Loucy (cell line): ENCODE results near the gene SH3PXD2B.

Source experiments
- H2AFZ ChIP-seq: fragments of 200-600 bp; sonication (generic); 2 replicates; pipeline ENCODE4 v1.6.0; 2016; ENCODE audit warnings: antibody characterized with exemption, mild to moderate bottlenecking, low read length, moderate library complexity
- H3F3A ChIP-seq: fragments of 200-600 bp; 2 replicates; pipeline ENCODE4 v1.6.0; 2016; ENCODE audit warnings: antibody characterized with exemption, low read depth, mild to moderate bottlenecking
- H3K27me3 ChIP-seq: fragments of 200-600 bp; sonication (generic); 2 replicates; pipeline ENCODE4 v1.6.1; 2014; ENCODE audit warnings: low read length, mild to moderate bottlenecking; ENCODE audit not compliant: insufficient read depth, poor library complexity, severe bottlenecking
- H3K36me3 ChIP-seq: fragments of 200-600 bp; sonication (generic); 2 replicates; pipeline ENCODE4 v1.6.1; 2016; ENCODE audit warnings: low read length; ENCODE audit not compliant: insufficient read depth
- H3K4me1 ChIP-seq: fragments of 200-600 bp; sonication (generic); 2 replicates; pipeline ENCODE4 v1.5.1; 2014; ENCODE audit warnings: low read length, mild to moderate bottlenecking; ENCODE audit not compliant: insufficient read depth, poor library complexity, severe bottlenecking
- H3K4me2 ChIP-seq: fragments of 200-600 bp; sonication (generic); 2 replicates; pipeline ENCODE4 v1.6.0; 2014; ENCODE audit warnings: antibody characterized with exemption, low read length, low read depth, mild to moderate bottlenecking; ENCODE audit not compliant: poor library complexity, severe bottlenecking
- H3K4me3 ChIP-seq: fragments of 200-600 bp; sonication (generic); 2 replicates; pipeline ENCODE4 v1.5.1; 2014; ENCODE audit warnings: low read length, mild to moderate bottlenecking, mixed read lengths; ENCODE audit not compliant: poor library complexity, severe bottlenecking
- H3K79me2 ChIP-seq: fragments of 200-600 bp; sonication (generic); 2 replicates; pipeline ENCODE4 v1.6.1; 2014; ENCODE audit warnings: low read length; ENCODE audit not compliant: insufficient read depth
- H3K9ac ChIP-seq: fragments of 200-600 bp; sonication (generic); 2 replicates; pipeline ENCODE4 v1.6.0; 2014; ENCODE audit warnings: mild to moderate bottlenecking, low read depth, low read length, moderate library complexity; ENCODE audit not compliant: poor library complexity, severe bottlenecking
- H3K9me2 ChIP-seq: fragments of 200-600 bp; sonication (generic); replicated peaks from 2 replicates; pipeline ENCODE4 v1.6.1; 2016; ENCODE audit warnings: low read depth, low read length, mixed read lengths
- H3K9me3 ChIP-seq: fragments of 200-600 bp; sonication (generic); 2 replicates; pipeline ENCODE4 v1.6.1; 2014; ENCODE audit warnings: mild to moderate bottlenecking, antibody characterized with exemption, low read length, low read depth; ENCODE audit not compliant: insufficient read depth
- H4K20me1 ChIP-seq: fragments of 200-600 bp; sonication (generic); 2 replicates; pipeline ENCODE4 v1.6.0; 2014; ENCODE audit warnings: antibody characterized with exemption, low read length, mild to moderate bottlenecking; ENCODE audit not compliant: insufficient read depth, poor library complexity, severe bottlenecking
- EZH2phosphoT487 ChIP-seq: fragments of 200-600 bp; IDR thresholded peaks from 2 replicates; pipeline ENCODE4 v1.6.1; 2018; ENCODE audit warnings: antibody characterized with exemption, mild to moderate bottlenecking, moderate library complexity, borderline replicate concordance
- TF ChIP-seq, protein P1 (sequence below): fragments of 200-600 bp; sonication (generic); conservative IDR thresholded peaks from 2 replicates; pipeline ENCODE4 v1.5.1; 2014; ENCODE audit warnings: mild to moderate bottlenecking, antibody characterized with exemption, low read length

Gene SH3PXD2B

DNA sequence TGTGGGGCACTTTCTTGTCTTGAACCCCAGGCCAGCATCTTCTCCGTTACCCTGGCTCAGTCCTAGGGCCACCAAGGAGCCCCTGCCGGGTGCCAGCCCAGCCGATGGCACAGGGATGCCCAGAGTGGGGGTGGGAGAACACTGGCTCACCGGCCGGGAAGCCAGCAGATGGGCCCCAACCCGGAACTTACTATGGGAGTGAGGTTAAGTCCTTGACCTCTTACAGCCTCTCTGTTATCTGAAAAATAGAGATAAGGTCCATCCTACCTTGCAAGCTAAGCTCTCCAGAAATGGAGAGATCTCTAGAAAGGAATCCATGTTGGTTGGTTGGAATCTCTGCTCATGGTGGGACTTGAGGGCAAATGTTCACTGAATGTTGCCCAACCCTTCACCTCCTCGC is 20.8 kb downstream of the SH3PXD2B start:
- Histone ChIP-seq H3K79me2 (no peaks in the 10 kb centered on the region), H3K4me2 (no peak overlapping the region), H4K20me1 (no peaks in the 10 kb centered on the region), H3K4me3 (no peak overlapping the region), H3K4me1 (no peaks in the 10 kb centered on the region), H3K27me3 (no peaks in the 10 kb centered on the region), H2AFZ (no peak overlapping the region), H3K9ac (no peak overlapping the region), H3F3A (no peaks in the 10 kb centered on the region), H3K9me2 (no peaks in the 10 kb centered on the region), H3K36me3 (no peaks in the 10 kb centered on the region), H3K9me3 (no peaks in the 10 kb centered on the region)
- no peak for TF ChIP-seq EZH2phosphoT487
- TF ChIP-seq, protein P1, sequence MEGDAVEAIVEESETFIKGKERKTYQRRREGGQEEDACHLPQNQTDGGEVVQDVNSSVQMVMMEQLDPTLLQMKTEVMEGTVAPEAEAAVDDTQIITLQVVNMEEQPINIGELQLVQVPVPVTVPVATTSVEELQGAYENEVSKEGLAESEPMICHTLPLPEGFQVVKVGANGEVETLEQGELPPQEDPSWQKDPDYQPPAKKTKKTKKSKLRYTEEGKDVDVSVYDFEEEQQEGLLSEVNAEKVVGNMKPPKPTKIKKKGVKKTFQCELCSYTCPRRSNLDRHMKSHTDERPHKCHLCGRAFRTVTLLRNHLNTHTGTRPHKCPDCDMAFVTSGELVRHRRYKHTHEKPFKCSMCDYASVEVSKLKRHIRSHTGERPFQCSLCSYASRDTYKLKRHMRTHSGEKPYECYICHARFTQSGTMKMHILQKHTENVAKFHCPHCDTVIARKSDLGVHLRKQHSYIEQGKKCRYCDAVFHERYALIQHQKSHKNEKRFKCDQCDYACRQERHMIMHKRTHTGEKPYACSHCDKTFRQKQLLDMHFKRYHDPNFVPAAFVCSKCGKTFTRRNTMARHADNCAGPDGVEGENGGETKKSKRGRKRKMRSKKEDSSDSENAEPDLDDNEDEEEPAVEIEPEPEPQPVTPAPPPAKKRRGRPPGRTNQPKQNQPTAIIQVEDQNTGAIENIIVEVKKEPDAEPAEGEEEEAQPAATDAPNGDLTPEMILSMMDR = no peak

DNA sequence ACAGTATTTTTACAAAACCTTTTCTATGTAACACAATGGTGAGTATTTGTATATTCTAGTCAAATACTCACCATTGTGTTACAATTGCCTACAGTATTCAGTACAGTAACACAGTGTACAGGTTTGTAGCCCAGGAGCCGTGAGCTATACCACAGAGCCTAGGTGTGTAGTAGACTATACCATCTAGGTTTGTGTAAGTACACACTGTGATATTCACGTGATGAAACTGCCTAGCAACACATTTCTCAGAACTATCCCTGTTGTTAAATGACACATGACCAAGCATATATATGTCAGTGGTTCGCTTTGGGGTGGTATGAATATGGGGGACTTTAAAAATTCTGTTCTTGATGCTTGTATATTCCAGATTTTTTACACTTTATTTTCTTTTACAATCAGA is 21.3 kb downstream of the SH3PXD2B start:
- no peak overlapping the region for H3K4me2 ChIP-seq
- no peak for TF ChIP-seq EZH2phosphoT487
- TF ChIP-seq, protein P1 = no peak

DNA sequence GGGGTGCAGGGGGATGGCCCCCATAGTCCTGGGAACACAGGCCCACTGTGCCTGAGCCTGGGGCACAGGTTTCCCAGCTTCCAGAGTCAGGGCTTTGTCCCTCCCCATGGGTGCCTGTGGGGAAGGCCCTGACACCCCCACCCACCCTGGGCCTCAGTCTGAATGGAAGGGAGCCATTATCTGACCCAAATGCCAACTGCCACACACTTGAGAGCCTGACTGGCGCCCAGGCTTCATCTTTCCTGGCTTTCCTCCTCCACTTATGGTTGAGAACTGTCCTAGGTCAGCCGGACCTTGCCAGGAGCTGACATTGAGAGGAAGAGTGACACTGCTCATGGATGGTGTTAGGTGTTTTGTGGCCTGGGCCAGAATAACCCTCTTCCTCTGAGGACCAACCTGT is 24.0 kb downstream of the SH3PXD2B start:
- Histone ChIP-seq H4K20me1 (no peaks in the 10 kb centered on the region), H3K79me2 (no peaks in the 10 kb centered on the region), H3K9ac (no peak overlapping the region)

More for the DNA sequence above, 21.3 kb downstream of the SH3PXD2B start:
- no peak overlapping the region for H2AFZ ChIP-seq
- H3K27me3 ChIP-seq = no peaks in the 10 kb centered on the region
- H3K9me3 ChIP-seq = no peaks in the 10 kb centered on the region
- H3K9ac ChIP-seq = no peak overlapping the region
- H3K79me2 ChIP-seq = no peaks in the 10 kb centered on the region
- no peaks in the 10 kb centered on the region for H3F3A ChIP-seq
- H3K36me3 ChIP-seq = no peaks in the 10 kb centered on the region
- H3K9me2 ChIP-seq = no peaks in the 10 kb centered on the region
- no peaks in the 10 kb centered on the region for H4K20me1 ChIP-seq
- no peak overlapping the region for H3K4me3 ChIP-seq
- no peaks in the 10 kb centered on the region for H3K4me1 ChIP-seq

More for the DNA sequence above, 24.0 kb downstream of the SH3PXD2B start:
- Histone ChIP-seq H3K4me3 (no peak overlapping the region), H3K9me2 (no peaks in the 10 kb centered on the region), H3K4me2 (no peak overlapping the region), H3K27me3 (no peaks in the 10 kb centered on the region), H3K4me1 (no peaks in the 10 kb centered on the region), H3F3A (no peaks in the 10 kb centered on the region), H3K36me3 (no peaks in the 10 kb centered on the region), H2AFZ (no peak overlapping the region), H3K9me3 (no peaks in the 10 kb centered on the region)
- TF ChIP-seq, protein P1 = no peak
- TF ChIP-seq EZH2phosphoT487 = no peak
